ENCODE data around the gene PDE4D. TPM values are rescaled to one million over a fixed set of nuclear protein-coding genes. Genes with fewer than 3 reads are reported as not detected.

Gene PDE4D
- total and polyA plus RNA-seq, 3 donors from 2014 or later, result 7.8 to 13.9 (median 8.7) TPM

- Histone ChIP-seq H3K9me3 (no peaks in the 10 kb centered on the region), H3K36me3 (ENCODE audit: low read depth, missing control alignments) (no peaks in the 10 kb centered on the region), H3K27ac (no peak overlapping the region), H3K4me1 (peaks cover 6% of the 10 kb centered on the region), H3K4me3 (no peak overlapping the region), H3K27me3 (no peaks in the 10 kb centered on the region)
- no peak for DNase-seq
- 76 to 86% methylated on average over 2 of the region's 2 CpGs for WGBS, 2 donors
- intact Hi-C loops (cut with DNase I; ENCODE audit: low total_unique reads), result no loop called here
- TF ChIP-seq, protein P1, sequence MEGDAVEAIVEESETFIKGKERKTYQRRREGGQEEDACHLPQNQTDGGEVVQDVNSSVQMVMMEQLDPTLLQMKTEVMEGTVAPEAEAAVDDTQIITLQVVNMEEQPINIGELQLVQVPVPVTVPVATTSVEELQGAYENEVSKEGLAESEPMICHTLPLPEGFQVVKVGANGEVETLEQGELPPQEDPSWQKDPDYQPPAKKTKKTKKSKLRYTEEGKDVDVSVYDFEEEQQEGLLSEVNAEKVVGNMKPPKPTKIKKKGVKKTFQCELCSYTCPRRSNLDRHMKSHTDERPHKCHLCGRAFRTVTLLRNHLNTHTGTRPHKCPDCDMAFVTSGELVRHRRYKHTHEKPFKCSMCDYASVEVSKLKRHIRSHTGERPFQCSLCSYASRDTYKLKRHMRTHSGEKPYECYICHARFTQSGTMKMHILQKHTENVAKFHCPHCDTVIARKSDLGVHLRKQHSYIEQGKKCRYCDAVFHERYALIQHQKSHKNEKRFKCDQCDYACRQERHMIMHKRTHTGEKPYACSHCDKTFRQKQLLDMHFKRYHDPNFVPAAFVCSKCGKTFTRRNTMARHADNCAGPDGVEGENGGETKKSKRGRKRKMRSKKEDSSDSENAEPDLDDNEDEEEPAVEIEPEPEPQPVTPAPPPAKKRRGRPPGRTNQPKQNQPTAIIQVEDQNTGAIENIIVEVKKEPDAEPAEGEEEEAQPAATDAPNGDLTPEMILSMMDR (IDR thresholded peaks at IDR 0.05), result no peak
- TF ChIP-seq POLR2A (IDR thresholded peaks at IDR 0.05), result no peak
Observed at GRCh38 chr5:59772757-59773156, 120.8 kb downstream of the PDE4D start.

GRCh38 chr5:59772206-59772605, 121.3 kb downstream of the PDE4D start:
- TF ChIP-seq, protein P1 (IDR thresholded peaks at IDR 0.05), result no peak
- TF ChIP-seq POLR2A (IDR thresholded peaks at IDR 0.05), result no peak
- Histone ChIP-seq H3K27me3 (no peaks in the 10 kb centered on the region), H3K4me1 (peaks cover 6% of the 10 kb centered on the region), H3K4me3 (no peak overlapping the region), H3K27ac (no peak overlapping the region), H3K36me3 (ENCODE audit: low read depth, missing control alignments) (no peaks in the 10 kb centered on the region), H3K9me3 (no peaks in the 10 kb centered on the region)
- intact Hi-C loops (cut with DNase I; ENCODE audit: low total_unique reads), result no loop called here
- no peak for DNase-seq
- WGBS, 2 donors, result 86 to 95% methylated on average over 2 of the region's 2 CpGs

DNA sequence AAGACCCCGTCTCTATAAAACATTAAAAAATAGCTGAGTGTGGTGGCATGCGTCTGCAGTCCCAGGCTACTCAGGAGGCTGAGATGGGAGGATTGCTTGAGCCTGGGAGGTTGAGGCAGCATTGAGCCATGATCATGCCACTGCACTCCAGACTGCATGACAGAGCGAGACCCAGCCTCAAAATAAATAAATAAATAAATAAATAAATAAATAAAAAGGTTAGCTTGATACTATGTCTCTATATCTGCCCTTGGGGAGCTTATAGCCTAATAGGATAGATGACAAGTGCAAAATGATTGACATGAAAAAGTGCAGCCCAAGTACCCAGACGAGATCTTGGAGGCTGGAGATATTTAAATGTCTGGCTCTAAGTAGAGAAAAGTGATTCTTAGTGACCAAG, 122.6 kb downstream of the PDE4D start:
- intact Hi-C loops (cut with DNase I; ENCODE audit: low total_unique reads), result no loop called here
- DNase-seq, result no peak
- 94 to 95% methylated on average over 4 of the region's 4 CpGs for WGBS, 2 donors
- no peak for TF ChIP-seq POLR2A (IDR thresholded peaks at IDR 0.05)
- TF ChIP-seq, protein P1 (IDR thresholded peaks at IDR 0.05), result no peak
- no peak overlapping the region for H3K4me3 ChIP-seq
- H3K27me3 ChIP-seq, result no peaks in the 10 kb centered on the region
- H3K27ac ChIP-seq, result no peak overlapping the region
- no peaks in the 10 kb centered on the region for H3K9me3 ChIP-seq
- H3K4me1 ChIP-seq, result peaks cover 6% of the 10 kb centered on the region
- H3K36me3 ChIP-seq (ENCODE audit: low read depth, missing control alignments), result no peaks in the 10 kb centered on the region

GRCh38 chr5:59769832-59770231, 123.7 kb downstream of the PDE4D start:
- Histone ChIP-seq H3K9me3 (no peaks in the 10 kb centered on the region), H3K4me1 (peaks cover 6% of the 10 kb centered on the region), H3K4me3 (no peak overlapping the region), H3K36me3 (ENCODE audit: low read depth, missing control alignments) (no peaks in the 10 kb centered on the region), H3K27ac (no peak overlapping the region), H3K27me3 (no peaks in the 10 kb centered on the region)
- TF ChIP-seq POLR2A (IDR thresholded peaks at IDR 0.05), result no peak
- TF ChIP-seq, protein P1 (IDR thresholded peaks at IDR 0.05), result no peak
- intact Hi-C loops (cut with DNase I; ENCODE audit: low total_unique reads), result no loop called here
- no peak for DNase-seq

DNA sequence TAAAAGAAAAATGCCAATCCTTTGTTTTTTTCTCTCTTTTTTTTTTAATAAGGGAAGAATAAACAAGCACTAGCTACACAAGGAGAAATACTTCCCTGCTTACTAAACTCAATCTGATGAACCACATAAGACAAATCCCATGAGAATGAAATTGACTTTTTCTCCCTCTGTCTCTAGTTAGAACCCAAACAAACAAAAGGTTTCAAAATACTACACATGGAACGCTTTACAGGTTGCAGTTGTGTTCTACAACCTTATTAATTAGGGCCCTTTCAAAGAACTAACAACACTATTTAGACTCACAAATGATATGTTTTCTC, 124.5 kb downstream of the PDE4D start:
- DNase-seq, result no peak
- intact Hi-C loops (cut with DNase I; ENCODE audit: low total_unique reads), result no loop called here
- WGBS, 2 donors, result 25 to 43% methylated on average over 1 of the region's 1 CpG
- Histone ChIP-seq H3K27me3 (no peaks in the 10 kb centered on the region), H3K9me3 (no peaks in the 10 kb centered on the region), H3K27ac (no peak overlapping the region), H3K4me3 (peak overlapping the region in 1 of 2 donors; percentile 29), H3K36me3 (ENCODE audit: low read depth, missing control alignments) (no peaks in the 10 kb centered on the region), H3K4me1 (peaks cover 6% of the 10 kb centered on the region)
- no peak for TF ChIP-seq POLR2A (IDR thresholded peaks at IDR 0.05)
- TF ChIP-seq, protein P1 (IDR thresholded peaks at IDR 0.05), result no peak
